Endothelial cell of umbilical vein (primary cell): ENCODE data around the gene ADRM1. TPM values are rescaled to one million over a fixed set of nuclear protein-coding genes. Genes with fewer than 3 reads are reported as not detected.
A peak's percentile ranks its signal among the peaks of the same experiment; 100 is the strongest.

Source experiments
- BruUV-seq: library from RNA; stranded (reverse); fragments of 400-500 nt; replicated peaks from 2 replicates; lab custom pipeline; 2021; lab: Mats Ljungman, UMichigan
- CTCF ChIA-PET: fragments of 300-600, 350-600 bp; sonication (Branson Sonifier 250); formaldehyde crosslinking; loops from one replicate; lab custom pipeline; 2021; ENCODE audit warnings: antibody characterized with exemption, inconsistent platforms; lab: Charles Lee
- POLR2A ChIA-PET: fragments of 300-600, 350-600 bp; sonication (Branson Sonifier 250); formaldehyde crosslinking; loops from one replicate; lab custom pipeline; 2021; ENCODE audit warnings: antibody characterized with exemption, inconsistent platforms; lab: Charles Lee
- DNase-seq: peaks from one replicate; pipeline ENCODE4 v3.0.0-alpha.2; 2011; ENCODE audit warnings: low read depth, low spot score
- FAIRE-seq: peaks from 2 replicates; lab custom pipeline; 2011; peaks lifted over from hg19 to GRCh38; lab: Jason Lieb, UNC
- H2AFZ ChIP-seq: 2 replicates; pipeline ENCODE4 v1.6.0; 2012; ENCODE audit warnings: low read depth, low read length, control low read depth, inconsistent platforms
- H3K27ac ChIP-seq: 2 replicates; pipeline ENCODE4 v1.5.1; 2011; ENCODE audit warnings: low read depth, mild to moderate bottlenecking, control low read depth, low read length, moderate library complexity; ENCODE audit not compliant: insufficient read depth
- H3K27me3 ChIP-seq, 2 experiments: 2 replicates each; pipeline versions ENCODE4 v1.6.0 to v1.6.1; 2011; ENCODE audit warnings: low read length in 2 of 2, mixed read lengths in 1 of 2; ENCODE audit not compliant: control insufficient read depth in 2 of 2, insufficient read depth in 2 of 2
- H3K36me3 ChIP-seq, 2 experiments: 2 replicates in 1 of 2; 3 replicates in 1 of 2; pipeline ENCODE4 v1.5.1; 2011; ENCODE audit warnings: low read length in 2 of 2, mild to moderate bottlenecking in 1 of 2, moderate library complexity in 1 of 2; ENCODE audit not compliant: control insufficient read depth in 2 of 2, insufficient read depth in 2 of 2; ENCODE audit errors: extremely low read depth in 1 of 2
- H3K4me1 ChIP-seq: 3 replicates; pipeline ENCODE4 v1.5.1; 2011; ENCODE audit warnings: mild to moderate bottlenecking, low read length; ENCODE audit not compliant: control insufficient read depth, insufficient read depth; ENCODE audit errors: extremely low read depth
- H3K4me2 ChIP-seq: 2 replicates; pipeline ENCODE4 v1.6.1; 2011; ENCODE audit warnings: low read length, control low read depth, mixed read lengths; ENCODE audit not compliant: insufficient read depth
- H3K4me3 ChIP-seq, 3 experiments: fragments of 200-600 bp in 1 of 3; sonication (generic), shearing (Covaris generic) in 1 of 3; replicated peaks in 1 of 3; 2 replicates each; pipeline ENCODE4 v1.5.1; 2011 to 2016; ENCODE audit warnings: control low read depth in 3 of 3, low read length in 3 of 3, mild to moderate bottlenecking in 2 of 3, inconsistent platforms in 1 of 3, low read depth in 1 of 3, moderate library complexity in 1 of 3; ENCODE audit not compliant: insufficient read depth in 1 of 3
- H3K79me2 ChIP-seq: 2 replicates; pipeline ENCODE4 v1.6.0; 2012; ENCODE audit warnings: low read length, inconsistent platforms; ENCODE audit not compliant: control insufficient read depth, insufficient read depth
- H3K9ac ChIP-seq: replicated peaks from 2 replicates; pipeline ENCODE3; 2011; ENCODE audit warnings: low read length, control low read depth; ENCODE audit not compliant: insufficient read depth; ENCODE audit errors: extremely low read depth
- H3K9me1 ChIP-seq: replicated peaks from 3 replicates; pipeline ENCODE4 v1.6.0; 2011; ENCODE audit warnings: mild to moderate bottlenecking, low read length; ENCODE audit not compliant: control insufficient read depth, insufficient read depth; ENCODE audit errors: extremely low read depth
- H3K9me3 ChIP-seq: replicated peaks from 2 replicates; pipeline ENCODE4 v1.5.1; 2012; ENCODE audit warnings: low read length, inconsistent platforms; ENCODE audit not compliant: control insufficient read depth, insufficient read depth
- H4K20me1 ChIP-seq: replicated peaks from 2 replicates; pipeline ENCODE3; 2011; ENCODE audit warnings: mild to moderate bottlenecking, low read length; ENCODE audit not compliant: control insufficient read depth, insufficient read depth; ENCODE audit errors: extremely low read depth
- EZH2 ChIP-seq: IDR thresholded peaks from 2 replicates; pipeline ENCODE4 v1.6.1; 2012; ENCODE audit warnings: borderline replicate concordance, low read depth, mild to moderate bottlenecking, moderate library complexity, low read length, inconsistent platforms; ENCODE audit not compliant: severe bottlenecking
- FOS ChIP-seq: IDR thresholded peaks from 2 replicates; pipeline ENCODE4 v1.6.1; 2011; ENCODE audit warnings: mild to moderate bottlenecking, low read length, moderate library complexity, borderline replicate concordance; ENCODE audit not compliant: insufficient read depth
- GATA2 ChIP-seq: IDR thresholded peaks from 2 replicates; pipeline ENCODE4 v1.7.0; 2011; ENCODE audit warnings: low read depth, mild to moderate bottlenecking, moderate library complexity, mixed read lengths, low read length; ENCODE audit not compliant: insufficient read length, insufficient read depth
- JUN ChIP-seq: IDR thresholded peaks from 2 replicates; pipeline ENCODE4 v1.6.1; 2011; ENCODE audit warnings: borderline replicate concordance, low read depth; ENCODE audit not compliant: insufficient read length, insufficient read depth
- MYC ChIP-seq: IDR thresholded peaks from one replicate; pipeline ENCODE4 v1.6.1; 2011; ENCODE audit warnings: mild to moderate bottlenecking, low read depth, low read length
- POLR2A ChIP-seq: IDR thresholded peaks from 2 replicates; pipeline ENCODE4 v1.6.1; 2012; ENCODE audit warnings: low read depth, mild to moderate bottlenecking, control low read depth, low read length
- POLR2AphosphoS5 ChIP-seq: IDR thresholded peaks from 2 replicates; pipeline ENCODE4 v1.6.1; 2012; ENCODE audit warnings: low read depth, mild to moderate bottlenecking, control low read depth, low read length, moderate library complexity; ENCODE audit not compliant: insufficient read depth
- dilution Hi-C: fragments of 300-500 bp; cut with MboI; formaldehyde crosslinking; loops from one replicate; pipeline ENCODE4 v1.15.0; 2019; ENCODE audit warnings: low sequenced_read_pairs; ENCODE audit not compliant: extremely low pct_ligation_motif_present
- intact Hi-C: fragments of 100-400 bp; cut with micrococcal nuclease; formaldehyde crosslinking; loops from one replicate; pipeline ENCODE4 v1.10.0; 2022
- polyA plus RNA-seq, 4 experiments: library from polyadenylated mRNA; depleted of rRNA in 3 of 4; stranded (reverse) in 3 of 4; unstranded in 1 of 4; fragments of >200 nt; gene quantifications; 2 replicates each; pipeline versions ENCODE4 v1.2.1 to v1.2.3, GENCODE V29; 2011 to 2012; ENCODE audit warnings: missing spikeins in 1 of 4
- total RNA-seq: library from RNA; stranded (reverse); gene quantifications from 2 replicates; pipeline ENCODE4 v1.2.3, GENCODE V29; 2021
- TF ChIP-seq, protein P1 (sequence below), 2 donors: IDR thresholded peaks; 1 replicate in 1 of 2; 2 replicates in 1 of 2; pipeline ENCODE4 v1.5.1; 2011; ENCODE audit warnings: low read length in 2 of 2, mild to moderate bottlenecking in 2 of 2, moderate library complexity in 2 of 2, control low read depth in 1 of 2, inconsistent platforms in 1 of 2, low read depth in 1 of 2; ENCODE audit not compliant: insufficient read depth in 1 of 2; ENCODE audit errors: extremely low read depth in 1 of 2
- TF ChIP-seq, protein P2 (sequence below): IDR thresholded peaks from 2 replicates; pipeline ENCODE4 v1.6.1; 2011; ENCODE audit not compliant: insufficient read depth, insufficient read length

The ADRM1 gene
- total and polyA plus RNA-seq, 2 donors (not counting 3 experiments of a cell fraction or from before 2014, with no cell fraction given) = 154 to 179 TPM

DNA sequence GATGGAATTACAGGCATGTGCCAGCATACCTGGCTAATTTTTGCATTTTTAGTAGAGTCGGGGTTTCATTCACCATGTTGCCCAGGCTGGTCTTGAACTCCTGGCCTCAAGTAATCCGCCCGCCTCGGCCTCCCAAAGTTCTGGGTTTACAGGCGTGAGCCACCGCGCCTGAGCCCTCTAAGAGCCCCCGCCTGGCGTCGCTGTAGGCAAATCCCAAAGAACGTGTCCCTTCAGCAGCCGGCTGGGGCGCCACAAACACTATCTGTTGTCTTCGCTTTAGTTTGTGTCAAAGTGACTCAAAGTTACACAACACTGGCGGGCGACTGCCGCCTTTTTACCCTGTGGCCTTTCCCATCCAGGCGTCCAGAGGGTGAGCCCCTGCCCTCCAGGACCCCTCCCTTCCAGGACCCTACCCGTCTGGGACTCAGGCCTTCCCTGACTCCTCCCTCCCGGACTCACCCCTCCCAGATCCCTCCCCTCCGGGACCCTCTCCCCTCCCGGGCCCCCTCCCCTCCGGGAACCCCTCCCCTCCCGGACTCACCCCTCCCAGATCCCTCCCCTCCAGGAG is 940 bp upstream of the ADRM1 start:
- peaks cover 21% of the 10 kb centered on the region for H3K4me1 ChIP-seq
- H3K4me3 ChIP-seq = peak overlapping the region in 2 of 3 experiments; percentile 32 to 73
- no peaks in the 10 kb centered on the region for H4K20me1 ChIP-seq
- H3K79me2 ChIP-seq = peaks cover 38% of the 10 kb centered on the region
- ChIA-PET POLR2A (interaction anchor here (0.5 kb wide), 1 partner anchor 77 kb away, joined by 3 read pairs; no protein-coding TSS in a partner anchor), CTCF (interaction anchor here (0.6 to 8.1 kb wide), 12 partner anchors 57 to 291 kb away, joined by 3 to 113 read pairs (median 6); partner anchors contain the start of genes LAMA5 and RPS21)
- H3K4me2 ChIP-seq = peak overlapping the region; percentile 11
- BruUV-seq = no TSS peak
- DNase-seq = peak; percentile 90
- FAIRE-seq = no peak
- intact Hi-C loops (loop anchor here (1.0 to 10.0 kb wide), 10 partner anchors 57 to 493 kb away; partner anchors contain the start of genes MRGBP, OSBPL2 and RPS21), dilution Hi-C loops (no loop called here)
- H2AFZ ChIP-seq = no peak overlapping the region
- TF ChIP-seq FOS (no peak), POLR2AphosphoS5 (peak; percentile 47), EZH2 (no peak), POLR2A (no peak), JUN (no peak), MYC (no peak), GATA2 (no peak)
- TF ChIP-seq, protein P1, sequence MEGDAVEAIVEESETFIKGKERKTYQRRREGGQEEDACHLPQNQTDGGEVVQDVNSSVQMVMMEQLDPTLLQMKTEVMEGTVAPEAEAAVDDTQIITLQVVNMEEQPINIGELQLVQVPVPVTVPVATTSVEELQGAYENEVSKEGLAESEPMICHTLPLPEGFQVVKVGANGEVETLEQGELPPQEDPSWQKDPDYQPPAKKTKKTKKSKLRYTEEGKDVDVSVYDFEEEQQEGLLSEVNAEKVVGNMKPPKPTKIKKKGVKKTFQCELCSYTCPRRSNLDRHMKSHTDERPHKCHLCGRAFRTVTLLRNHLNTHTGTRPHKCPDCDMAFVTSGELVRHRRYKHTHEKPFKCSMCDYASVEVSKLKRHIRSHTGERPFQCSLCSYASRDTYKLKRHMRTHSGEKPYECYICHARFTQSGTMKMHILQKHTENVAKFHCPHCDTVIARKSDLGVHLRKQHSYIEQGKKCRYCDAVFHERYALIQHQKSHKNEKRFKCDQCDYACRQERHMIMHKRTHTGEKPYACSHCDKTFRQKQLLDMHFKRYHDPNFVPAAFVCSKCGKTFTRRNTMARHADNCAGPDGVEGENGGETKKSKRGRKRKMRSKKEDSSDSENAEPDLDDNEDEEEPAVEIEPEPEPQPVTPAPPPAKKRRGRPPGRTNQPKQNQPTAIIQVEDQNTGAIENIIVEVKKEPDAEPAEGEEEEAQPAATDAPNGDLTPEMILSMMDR (IDR thresholded peaks at IDR 0.05; ENCODE audit: extremely low read depth in 1 of 2, insufficient read depth in 1 of 2, low read depth in 1 of 2, low read length in 2 of 2) = peak; percentile 81 to 94
- TF ChIP-seq, protein P2, sequence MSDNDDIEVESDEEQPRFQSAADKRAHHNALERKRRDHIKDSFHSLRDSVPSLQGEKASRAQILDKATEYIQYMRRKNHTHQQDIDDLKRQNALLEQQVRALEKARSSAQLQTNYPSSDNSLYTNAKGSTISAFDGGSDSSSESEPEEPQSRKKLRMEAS = no peak
- peaks cover 8 to 18% of the 10 kb centered on the region in 2 experiments for H3K36me3 ChIP-seq
- peak overlapping the region; percentile 84 for H3K27ac ChIP-seq
- no peaks in the 10 kb centered on the region for H3K9me3 ChIP-seq
- no peaks in the 10 kb centered on the region for H3K9me1 ChIP-seq
- peak overlapping the region; percentile 91 for H3K9ac ChIP-seq
- H3K27me3 ChIP-seq = no peaks in the 10 kb centered on the region
